Measurements from ENCODE around the gene TDRD1.

Gene TDRD1

DNA sequence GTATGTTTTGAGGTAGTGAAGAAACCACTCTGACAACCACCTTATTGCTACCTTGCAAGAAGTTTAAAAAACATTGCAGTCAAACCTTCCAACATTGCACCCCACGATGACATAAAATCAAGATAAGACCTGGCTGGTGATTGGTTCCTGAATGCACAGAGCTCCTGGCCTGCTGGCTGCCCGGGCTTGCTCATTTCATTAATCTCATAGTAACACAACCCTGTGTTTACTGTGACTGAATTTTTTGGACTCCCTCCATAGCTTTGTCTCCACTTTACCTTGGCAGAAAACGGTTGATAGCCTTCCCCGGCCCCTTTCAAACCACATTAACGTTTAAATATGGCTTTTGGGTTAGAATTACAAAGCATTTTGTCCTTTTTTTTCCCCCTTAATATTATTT is 87.4 kb downstream of the TDRD1 start:
- no peak for DNase-seq

DNA sequence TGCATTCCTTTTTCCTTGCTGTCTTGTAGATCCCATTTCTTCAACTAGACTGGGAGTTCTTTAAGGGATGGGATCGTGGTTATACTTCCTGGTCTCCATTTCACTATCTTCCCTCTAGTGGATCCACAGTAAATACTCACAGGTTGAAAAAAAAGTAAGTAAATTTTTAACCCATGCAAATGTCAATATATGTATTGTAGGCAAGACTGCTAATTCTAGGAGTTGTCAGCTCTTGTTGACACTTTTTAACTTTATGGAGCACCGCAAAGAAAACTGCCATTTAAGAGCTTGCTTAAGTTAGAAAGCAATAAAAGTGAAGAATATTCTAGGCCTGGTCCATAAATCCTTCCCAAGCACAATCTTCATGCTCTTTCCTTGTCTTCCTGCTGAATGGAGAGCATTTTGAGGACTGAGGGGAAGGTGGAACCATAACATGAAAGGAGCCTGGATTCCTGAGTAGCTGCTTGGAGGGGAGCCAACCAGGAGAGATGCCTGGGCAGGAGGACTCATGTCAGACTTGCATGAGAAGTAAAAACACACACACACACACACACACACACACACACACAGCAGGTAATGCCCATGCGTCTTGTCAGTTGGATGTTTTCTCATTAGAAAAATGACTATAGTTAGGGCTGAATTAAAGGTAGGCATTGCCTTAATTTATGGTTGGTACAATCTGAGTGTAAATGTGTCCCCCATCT is 92.1 kb downstream of the TDRD1 start:
- no peak for DNase-seq

DNA sequence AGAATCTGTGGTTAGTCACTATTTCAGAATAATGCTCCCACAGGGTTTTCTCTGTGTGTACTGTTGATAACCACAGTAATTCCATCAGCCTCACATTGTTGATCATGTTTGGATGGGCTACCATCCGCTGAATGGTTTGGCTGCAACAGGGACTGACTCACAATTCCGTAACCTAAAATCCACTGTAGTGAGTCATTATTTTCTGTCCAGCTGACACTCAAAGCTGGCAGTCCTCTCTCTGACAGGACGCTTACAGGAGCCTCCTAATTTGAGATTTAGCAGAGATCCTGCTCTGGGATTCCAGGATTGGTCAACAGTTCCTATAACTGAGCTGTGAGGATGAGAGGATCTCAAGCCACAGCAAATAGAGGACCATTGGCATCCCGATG is 92.6 kb downstream of the TDRD1 start:
- DNase-seq, result no peak

DNA sequence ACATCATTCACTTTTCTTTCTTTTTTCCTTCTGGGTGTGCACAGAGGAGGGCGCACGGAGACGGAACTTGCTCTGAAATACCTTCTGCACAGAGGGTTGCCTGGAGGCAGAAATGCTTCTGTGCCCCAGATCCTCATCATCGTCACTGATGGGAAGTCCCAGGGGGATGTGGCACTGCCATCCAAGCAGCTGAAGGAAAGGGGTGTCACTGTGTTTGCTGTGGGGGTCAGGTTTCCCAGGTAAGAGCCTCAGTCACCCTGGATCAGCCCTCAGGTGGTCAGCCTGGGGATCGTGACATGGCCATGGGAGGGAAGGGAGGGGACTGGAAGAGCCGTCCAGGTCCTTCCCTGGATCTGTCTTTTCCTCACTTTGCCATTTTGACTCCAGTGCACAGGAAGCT is 93.5 kb downstream of the TDRD1 start:
- no peak for DNase-seq

DNA sequence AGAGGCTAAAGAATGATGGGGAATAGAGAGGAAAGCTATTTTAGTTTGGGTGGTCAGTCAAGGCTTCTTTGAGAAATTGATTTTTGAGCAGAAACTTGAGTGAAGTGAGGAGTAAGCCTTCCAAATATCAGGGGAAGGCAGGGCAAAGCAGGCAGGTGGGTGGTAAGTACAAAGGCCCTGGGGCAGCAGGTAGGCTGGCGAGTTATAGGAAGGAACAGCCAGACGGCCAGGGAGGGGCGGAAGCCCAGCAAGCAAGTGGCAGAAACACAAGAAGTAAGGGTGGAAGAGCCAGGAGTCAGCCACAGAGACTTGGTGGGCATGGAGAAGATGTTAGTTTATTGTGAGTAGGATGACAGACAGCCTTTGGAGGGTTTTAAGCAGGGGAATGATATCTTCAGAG is 94.8 kb downstream of the TDRD1 start:
- DNase-seq, result no peak

DNA sequence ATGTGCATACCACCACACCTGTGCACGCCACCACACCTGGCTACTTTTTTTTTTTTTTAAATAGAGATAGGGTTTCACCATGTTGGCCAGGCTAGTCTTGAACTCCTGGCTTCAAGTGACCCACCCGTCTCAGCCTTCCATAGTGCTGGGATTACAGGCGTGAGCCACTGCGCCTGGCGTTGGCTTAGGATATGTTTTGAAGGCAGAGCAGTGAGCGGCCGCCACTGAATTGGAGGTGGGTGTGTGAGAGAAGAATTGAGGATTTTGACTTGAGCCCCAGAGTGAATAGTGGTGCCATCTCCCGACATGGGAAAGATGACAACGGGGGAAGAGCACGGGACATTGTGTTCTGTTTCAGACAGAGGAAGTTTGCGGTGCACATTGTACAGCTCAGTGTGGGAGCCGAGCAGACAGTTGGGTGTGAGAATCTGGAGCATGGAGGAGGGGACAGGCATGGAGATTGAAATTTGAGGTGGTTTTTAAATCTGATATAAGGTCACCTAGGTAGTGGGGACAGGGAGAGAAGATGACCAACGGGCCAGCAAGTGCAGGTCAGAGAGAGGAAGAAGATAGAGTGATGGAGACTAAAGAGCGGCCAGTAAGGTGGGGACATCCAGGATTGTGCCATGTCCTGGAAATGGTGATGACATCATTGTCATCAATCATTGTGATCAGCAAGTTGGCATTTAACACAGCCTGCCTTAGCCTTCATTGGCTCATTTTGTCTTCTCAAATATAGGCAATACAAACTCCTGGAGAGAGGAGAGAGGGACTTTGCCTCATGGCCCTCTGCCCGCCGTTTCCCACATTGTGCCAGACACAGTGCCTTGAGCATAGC is 95.7 kb downstream of the TDRD1 start:
- DNase-seq, result no peak

DNA sequence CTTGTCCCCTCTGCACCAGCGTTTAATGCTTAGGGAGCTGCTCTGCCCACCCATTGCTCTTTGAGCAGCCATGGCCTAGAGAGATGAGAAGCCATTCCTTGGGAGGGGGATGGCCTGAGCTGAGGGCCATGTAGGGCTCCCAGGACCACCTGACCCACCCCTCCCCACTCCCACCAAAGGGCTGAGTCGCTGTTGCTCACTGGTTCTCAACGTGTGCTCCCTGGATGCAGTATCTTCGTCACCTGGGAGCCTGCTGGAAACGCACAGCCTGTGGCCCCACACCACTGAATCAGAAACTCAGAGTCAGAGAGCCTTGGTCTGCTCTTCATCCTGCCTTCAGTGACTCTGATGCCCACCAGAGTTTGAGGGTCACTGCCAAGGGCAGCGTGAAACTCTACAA is 96.9 kb downstream of the TDRD1 start:
- DNase-seq, result no peak

DNA sequence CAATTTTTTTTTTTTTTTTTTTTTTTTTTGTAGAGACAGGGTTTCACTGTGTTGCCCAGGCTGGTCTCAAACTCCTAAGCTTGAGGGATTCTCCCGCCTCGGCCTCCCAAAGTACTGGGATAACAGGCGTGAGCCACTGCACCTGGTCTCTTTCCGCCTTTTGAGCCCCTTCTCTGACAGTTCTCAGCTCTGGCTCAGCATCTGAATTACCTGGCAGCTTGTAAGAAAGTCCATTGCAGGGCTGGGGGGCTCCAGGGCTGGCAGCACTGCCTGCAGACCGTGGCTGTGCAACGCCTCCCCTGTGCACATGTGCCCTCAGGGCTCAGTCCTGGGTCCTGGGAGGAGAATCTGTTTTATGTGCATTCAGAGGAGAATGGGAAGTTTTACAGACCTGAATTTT is 97.5 kb downstream of the TDRD1 start:
- no peak for DNase-seq

DNA sequence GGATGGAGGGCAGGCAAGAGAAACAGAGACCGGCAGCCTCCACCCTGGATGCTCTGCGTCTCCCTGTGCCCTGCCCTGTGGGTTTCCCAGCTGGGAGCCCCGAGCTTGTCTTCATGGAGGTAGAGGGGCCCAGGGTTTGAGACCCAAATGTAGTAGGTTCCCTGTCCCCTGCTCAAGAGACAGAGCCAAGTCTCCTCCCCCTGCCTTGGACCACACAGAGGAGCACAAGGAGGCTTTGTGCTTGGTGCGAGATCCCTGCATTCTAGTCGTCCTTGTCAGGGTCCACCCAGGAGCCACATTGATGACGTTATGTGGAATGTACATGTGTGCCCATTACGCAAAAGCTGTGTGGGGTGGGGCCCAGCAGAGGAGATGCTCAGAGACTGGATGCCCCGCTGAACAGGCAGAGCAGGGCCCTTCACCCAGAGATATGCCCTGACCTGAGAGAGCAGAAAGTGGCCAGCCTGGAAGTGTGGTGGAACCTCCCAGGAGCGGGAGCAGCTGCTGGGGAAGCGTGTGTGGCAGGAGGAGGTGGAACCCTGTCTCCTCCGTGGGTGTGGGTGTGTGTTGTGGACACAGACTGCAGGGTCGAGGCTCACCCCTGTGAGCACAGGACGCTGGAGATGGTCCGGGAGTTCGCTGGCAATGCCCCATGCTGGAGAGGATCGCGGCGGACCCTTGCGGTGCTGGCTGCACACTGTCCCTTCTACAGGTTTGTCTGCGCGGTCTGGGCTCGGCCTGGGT is 99.2 kb downstream of the TDRD1 start:
- no peak for DNase-seq

DNA sequence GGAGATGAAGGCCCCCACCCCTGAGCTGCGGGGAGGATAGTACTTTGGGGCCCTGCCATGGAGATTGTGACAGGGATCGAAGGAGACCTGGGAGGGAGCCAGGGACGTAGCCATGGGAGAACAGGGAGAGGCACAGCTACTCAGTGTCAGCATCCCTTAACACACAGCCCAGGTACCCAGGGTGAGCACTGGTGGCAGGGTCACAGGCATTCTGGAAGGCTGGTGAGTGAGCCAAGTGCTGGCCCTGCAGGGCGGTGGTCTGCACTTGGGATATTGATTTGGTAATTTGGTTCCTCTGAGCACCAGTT is 99.7 kb downstream of the TDRD1 start:
- DNase-seq, result no peak

DNA sequence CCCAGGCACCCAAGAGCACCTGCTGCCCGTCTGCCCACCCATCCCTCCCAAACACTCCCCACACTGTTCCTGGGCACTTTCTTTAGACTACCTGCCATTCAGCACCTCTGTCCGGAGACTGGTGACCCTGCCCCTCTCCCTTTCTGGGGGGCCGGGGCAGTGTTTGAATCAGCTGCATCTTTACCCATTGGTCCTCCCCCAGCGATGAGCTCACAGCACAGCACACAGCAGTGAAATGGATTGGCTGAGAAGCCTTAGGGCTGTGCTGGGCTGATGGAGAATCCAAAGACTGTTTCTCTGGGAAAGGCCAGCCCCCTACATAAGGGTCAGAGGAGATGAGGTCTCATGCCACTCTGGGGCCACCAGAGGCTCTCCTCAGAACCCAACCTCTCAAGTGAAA is 100.1 kb downstream of the TDRD1 start:
- DNase-seq, result no peak

DNA sequence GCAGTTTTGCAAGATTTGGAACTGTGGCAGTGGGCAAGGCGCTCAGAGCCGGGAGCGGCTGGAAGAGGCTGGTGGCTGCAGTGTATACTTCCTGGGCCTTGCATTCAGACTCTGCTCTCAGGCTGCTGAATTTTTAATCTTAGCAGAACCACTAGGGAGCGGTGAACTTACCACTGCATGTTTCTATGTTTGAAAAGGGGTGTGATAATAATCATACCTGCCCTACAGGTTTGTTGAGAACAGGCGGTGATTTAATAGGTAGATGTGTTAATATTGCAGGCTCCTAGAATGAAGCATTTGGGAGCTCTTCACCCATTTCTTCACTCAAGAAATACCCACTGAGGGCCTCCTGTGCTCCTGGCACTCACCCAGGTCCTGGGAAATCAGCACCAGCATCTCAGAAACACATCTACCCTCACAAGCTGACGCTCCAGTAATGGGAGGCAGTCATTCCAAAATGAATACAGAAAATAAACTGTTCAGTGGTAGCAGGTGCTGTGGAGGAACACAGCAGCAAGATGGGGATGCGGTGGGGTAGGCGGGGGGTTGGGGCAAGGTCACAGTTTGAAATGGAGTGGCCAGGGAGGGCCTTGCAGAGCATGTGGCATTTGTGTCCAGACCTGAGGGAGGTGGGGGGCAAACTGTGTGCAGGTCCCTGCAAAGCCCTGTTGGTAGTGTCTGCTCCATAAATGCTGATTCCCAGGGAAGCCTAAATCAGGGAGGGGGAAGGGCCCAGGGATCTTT is 100.9 kb downstream of the TDRD1 start:
- no peak for DNase-seq

DNA sequence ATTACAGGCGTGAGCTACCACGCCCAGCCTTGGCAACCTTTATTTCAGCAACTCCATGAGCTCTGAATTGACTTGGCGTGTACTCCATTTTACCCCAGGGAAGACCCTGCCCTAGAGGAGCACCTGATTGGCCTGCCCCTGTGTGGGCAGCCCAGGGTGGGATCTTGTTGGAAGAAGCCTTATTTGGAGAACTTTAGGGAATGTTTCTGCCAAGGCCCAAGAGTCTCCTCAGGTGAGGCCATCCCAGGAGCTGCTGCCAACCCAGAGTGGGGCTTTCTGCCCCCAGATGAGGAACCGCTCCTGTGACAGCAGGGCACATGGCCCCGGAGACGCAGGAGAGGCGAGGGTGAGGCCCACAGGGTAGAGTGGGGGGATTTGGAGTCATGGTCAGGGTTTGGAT is 101.9 kb downstream of the TDRD1 start:
- no peak for DNase-seq

DNA sequence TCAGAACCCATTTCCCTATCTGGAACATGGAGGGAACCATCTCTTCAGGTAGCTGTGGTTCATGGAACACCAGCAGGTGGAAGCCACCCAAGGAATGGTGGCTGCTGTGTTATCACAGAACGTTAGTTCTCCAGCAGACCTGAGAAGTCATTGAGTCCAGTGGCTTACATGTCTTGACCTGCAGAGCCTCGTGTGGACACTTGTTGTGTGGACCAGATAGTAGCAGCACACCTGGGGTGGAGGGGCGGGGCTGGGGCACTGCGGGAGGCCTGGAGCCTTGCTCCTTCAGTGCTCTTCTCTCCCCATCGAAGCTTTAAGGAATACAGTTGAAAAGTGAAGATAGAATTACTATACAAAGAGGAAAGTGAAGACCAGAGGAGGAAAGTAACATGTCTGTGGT is 102.3 kb downstream of the TDRD1 start:
- no peak for DNase-seq

Data from NCI-H2171 (cell line).